ENCODE data around the gene SLC9A5.

Gene SLC9A5

GRCh38 chr16:67259705-67260104, 10.9 kb downstream of the SLC9A5 start:
- 95 to 100% methylated on average over 12 of the region's 12 CpGs for WGBS, 2 experiments (ENCODE audit: insufficient coverage in 2 of 2)
- Histone ChIP-seq H3K36me3 (ENCODE audit: control insufficient read depth, insufficient read depth, low read length) (no peaks in the 10 kb centered on the region), H3K27ac (ENCODE audit: low read depth, low read length, severe bottlenecking) (no peak overlapping the region), H3K9me3 (ENCODE audit: control insufficient read depth, low read length) (no peaks in the 10 kb centered on the region), H3K4me1 (ENCODE audit: control insufficient read depth, insufficient read depth, low read length, poor library complexity, severe bottlenecking) (no peaks in the 10 kb centered on the region), H3K4me3 (ENCODE audit: extremely low read depth, insufficient read depth, low read length, poor library complexity, severe bottlenecking) (no peak overlapping the region)

- H3K4me1 ChIP-seq (ENCODE audit: control insufficient read depth, insufficient read depth, low read length, poor library complexity, severe bottlenecking), result no peaks in the 10 kb centered on the region
- WGBS, 2 experiments (ENCODE audit: insufficient coverage in 2 of 2), result 77 to 83% methylated on average over 3 to 4 of the region's 4 CpGs
Measured at GRCh38 chr16:67260426-67261063, 11.8 kb downstream of the SLC9A5 start.

GRCh38 chr16:67263201-67263600, 14.4 kb downstream of the SLC9A5 start:
- Histone ChIP-seq H3K4me3 (ENCODE audit: extremely low read depth, insufficient read depth, low read length, poor library complexity, severe bottlenecking) (no peak overlapping the region), H3K9me3 (ENCODE audit: control insufficient read depth, low read length) (no peaks in the 10 kb centered on the region), H3K4me1 (ENCODE audit: control insufficient read depth, insufficient read depth, low read length, poor library complexity, severe bottlenecking) (peaks cover 8% of the 10 kb centered on the region), H3K27ac (ENCODE audit: low read depth, low read length, severe bottlenecking) (no peak overlapping the region), H3K36me3 (ENCODE audit: control insufficient read depth, insufficient read depth, low read length) (no peaks in the 10 kb centered on the region)
- WGBS, 2 experiments (ENCODE audit: insufficient coverage in 2 of 2), result 82 to 85% methylated on average over 3 of the region's 3 CpGs

More at GRCh38 chr16:67260426-67261063, 11.8 kb downstream of the SLC9A5 start:
- H3K4me3 ChIP-seq (ENCODE audit: extremely low read depth, insufficient read depth, low read length, poor library complexity, severe bottlenecking), result no peak overlapping the region
- no peak overlapping the region for H3K27ac ChIP-seq (ENCODE audit: low read depth, low read length, severe bottlenecking)
- H3K9me3 ChIP-seq (ENCODE audit: control insufficient read depth, low read length), result no peaks in the 10 kb centered on the region
- no peaks in the 10 kb centered on the region for H3K36me3 ChIP-seq (ENCODE audit: control insufficient read depth, insufficient read depth, low read length)

- Histone ChIP-seq H3K9me3 (ENCODE audit: control insufficient read depth, low read length) (no peaks in the 10 kb centered on the region), H3K27ac (ENCODE audit: low read depth, low read length, severe bottlenecking) (no peak overlapping the region), H3K36me3 (ENCODE audit: control insufficient read depth, insufficient read depth, low read length) (no peaks in the 10 kb centered on the region), H3K4me3 (ENCODE audit: extremely low read depth, insufficient read depth, low read length, poor library complexity, severe bottlenecking) (no peak overlapping the region), H3K4me1 (ENCODE audit: control insufficient read depth, insufficient read depth, low read length, poor library complexity, severe bottlenecking) (peaks cover 10% of the 10 kb centered on the region)
- WGBS, 2 experiments (ENCODE audit: insufficient coverage in 2 of 2), result 90 to 96% methylated on average over 4 to 9 of the region's 9 CpGs
Measured at GRCh38 chr16:67264277-67264676, 15.5 kb downstream of the SLC9A5 start.

- Histone ChIP-seq H3K4me3 (ENCODE audit: extremely low read depth, insufficient read depth, low read length, poor library complexity, severe bottlenecking) (no peak overlapping the region), H3K9me3 (ENCODE audit: control insufficient read depth, low read length) (no peaks in the 10 kb centered on the region), H3K4me1 (ENCODE audit: control insufficient read depth, insufficient read depth, low read length, poor library complexity, severe bottlenecking) (peaks cover 16% of the 10 kb centered on the region), H3K27ac (ENCODE audit: low read depth, low read length, severe bottlenecking) (no peak overlapping the region), H3K36me3 (ENCODE audit: control insufficient read depth, insufficient read depth, low read length) (no peaks in the 10 kb centered on the region)
- 89 to 93% methylated on average over 4 to 5 of the region's 5 CpGs for WGBS, 2 experiments (ENCODE audit: insufficient coverage in 2 of 2)
Measured at GRCh38 chr16:67264866-67265265, 16.1 kb downstream of the SLC9A5 start.

GRCh38 chr16:67265834-67266233, 17.1 kb downstream of the SLC9A5 start:
- WGBS, 2 experiments (ENCODE audit: insufficient coverage in 2 of 2), result 85 to 91% methylated on average over 6 to 8 of the region's 8 CpGs
- H3K4me1 ChIP-seq (ENCODE audit: control insufficient read depth, insufficient read depth, low read length, poor library complexity, severe bottlenecking), result peaks cover 19% of the 10 kb centered on the region
- no peak overlapping the region for H3K4me3 ChIP-seq (ENCODE audit: extremely low read depth, insufficient read depth, low read length, poor library complexity, severe bottlenecking)
- H3K9me3 ChIP-seq (ENCODE audit: control insufficient read depth, low read length), result no peaks in the 10 kb centered on the region
- H3K36me3 ChIP-seq (ENCODE audit: control insufficient read depth, insufficient read depth, low read length), result no peaks in the 10 kb centered on the region
- no peak overlapping the region for H3K27ac ChIP-seq (ENCODE audit: low read depth, low read length, severe bottlenecking)

- no peak overlapping the region for H3K27ac ChIP-seq (ENCODE audit: low read depth, low read length, severe bottlenecking)
- WGBS, 2 experiments (ENCODE audit: insufficient coverage in 2 of 2), result 13% methylated on average over 1 of the region's 5 CpGs; no CpG with 5 or more reads in 1 of the 2 experiments
Measured at GRCh38 chr16:67268136-67268579, 19.4 kb downstream of the SLC9A5 start.

GRCh38 chr16:67269766-67270165, 21.0 kb downstream of the SLC9A5 start:
- H3K4me3 ChIP-seq (ENCODE audit: extremely low read depth, insufficient read depth, low read length, poor library complexity, severe bottlenecking), result no peak overlapping the region
- no peaks in the 10 kb centered on the region for H3K9me3 ChIP-seq (ENCODE audit: control insufficient read depth, low read length)
- H3K36me3 ChIP-seq (ENCODE audit: control insufficient read depth, insufficient read depth, low read length), result no peaks in the 10 kb centered on the region
- H3K4me1 ChIP-seq (ENCODE audit: control insufficient read depth, insufficient read depth, low read length, poor library complexity, severe bottlenecking), result peaks cover 19% of the 10 kb centered on the region
- no peak overlapping the region for H3K27ac ChIP-seq (ENCODE audit: low read depth, low read length, severe bottlenecking)
- 56 to 74% methylated on average over 2 to 3 of the region's 5 CpGs for WGBS, 2 experiments (ENCODE audit: insufficient coverage in 2 of 2)

More at GRCh38 chr16:67268136-67268579, 19.4 kb downstream of the SLC9A5 start:
- peaks cover 19% of the 10 kb centered on the region for H3K4me1 ChIP-seq (ENCODE audit: control insufficient read depth, insufficient read depth, low read length, poor library complexity, severe bottlenecking)
- no peaks in the 10 kb centered on the region for H3K9me3 ChIP-seq (ENCODE audit: control insufficient read depth, low read length)
- no peaks in the 10 kb centered on the region for H3K36me3 ChIP-seq (ENCODE audit: control insufficient read depth, insufficient read depth, low read length)
- no peak overlapping the region for H3K4me3 ChIP-seq (ENCODE audit: extremely low read depth, insufficient read depth, low read length, poor library complexity, severe bottlenecking)

GRCh38 chr16:67270931-67271338, 22.2 kb downstream of the SLC9A5 start:
- Histone ChIP-seq H3K4me3 (ENCODE audit: extremely low read depth, insufficient read depth, low read length, poor library complexity, severe bottlenecking) (no peak overlapping the region), H3K9me3 (ENCODE audit: control insufficient read depth, low read length) (no peaks in the 10 kb centered on the region), H3K27ac (ENCODE audit: low read depth, low read length, severe bottlenecking) (no peak overlapping the region), H3K36me3 (ENCODE audit: control insufficient read depth, insufficient read depth, low read length) (no peaks in the 10 kb centered on the region), H3K4me1 (ENCODE audit: control insufficient read depth, insufficient read depth, low read length, poor library complexity, severe bottlenecking) (peaks cover 19% of the 10 kb centered on the region)
- WGBS, 2 experiments (ENCODE audit: insufficient coverage in 2 of 2), result 89 to 94% methylated on average over 9 to 11 of the region's 11 CpGs

- Histone ChIP-seq H3K4me3 (ENCODE audit: extremely low read depth, insufficient read depth, low read length, poor library complexity, severe bottlenecking) (no peak overlapping the region), H3K4me1 (ENCODE audit: control insufficient read depth, insufficient read depth, low read length, poor library complexity, severe bottlenecking) (peaks cover 19% of the 10 kb centered on the region), H3K9me3 (ENCODE audit: control insufficient read depth, low read length) (no peaks in the 10 kb centered on the region), H3K36me3 (ENCODE audit: control insufficient read depth, insufficient read depth, low read length) (no peaks in the 10 kb centered on the region), H3K27ac (ENCODE audit: low read depth, low read length, severe bottlenecking) (no peak overlapping the region)
- 95 to 100% methylated on average over 2 to 3 of the region's 4 CpGs for WGBS, 2 experiments (ENCODE audit: insufficient coverage in 2 of 2)
Measured at GRCh38 chr16:67271446-67271845, 22.7 kb downstream of the SLC9A5 start.

- WGBS, 2 experiments (ENCODE audit: insufficient coverage in 2 of 2), result no CpG with 5 or more reads among the region's 2 CpGs
Measured at GRCh38 chr16:67275321-67275720, 26.5 kb downstream of the SLC9A5 start.

More at GRCh38 chr16:67275321-67275720, 26.5 kb downstream of the SLC9A5 start:
- Histone ChIP-seq H3K4me3 (ENCODE audit: extremely low read depth, insufficient read depth, low read length, poor library complexity, severe bottlenecking) (no peak overlapping the region), H3K27ac (ENCODE audit: low read depth, low read length, severe bottlenecking) (no peak overlapping the region), H3K4me1 (ENCODE audit: control insufficient read depth, insufficient read depth, low read length, poor library complexity, severe bottlenecking) (peaks cover 15% of the 10 kb centered on the region), H3K36me3 (ENCODE audit: control insufficient read depth, insufficient read depth, low read length) (no peaks in the 10 kb centered on the region), H3K9me3 (ENCODE audit: control insufficient read depth, low read length) (no peaks in the 10 kb centered on the region)
